GM13976 (cell line): ENCODE data around the gene GLIS1.

Source experiments
- DNase-seq: peaks from one replicate; pipeline ENCODE4 v3.0.0; 2012; ENCODE audit warnings: low spot score
- CTCF ChIP-seq: IDR thresholded peaks from 2 replicates; pipeline ENCODE4 v1.5.1; 2012; ENCODE audit warnings: borderline replicate concordance, mild to moderate bottlenecking; ENCODE audit not compliant: insufficient read depth; ENCODE audit errors: extremely low read depth, missing control alignments, control extremely low read depth
- in situ Hi-C: fragments of 300-500 bp; cut with MboI; formaldehyde crosslinking; loops from one replicate; pipeline ENCODE4 v1.12.0; 2022; ENCODE audit warnings: low sequenced_read_pairs, mixed read lengths, inconsistent platforms; ENCODE audit not compliant: unreplicated experiment

Gene GLIS1

GRCh38 chr1:53644496-53644895 is 94.5 kb downstream of the GLIS1 start:
- TF ChIP-seq CTCF, result no peak
- in situ Hi-C loops, result no loop called here
- no peak for DNase-seq

- in situ Hi-C loops, result no loop called here
- DNase-seq, result no peak
- TF ChIP-seq CTCF, result no peak
These were observed 95.0 kb downstream of the GLIS1 start for GRCh38 chr1:53643881-53644390.

GRCh38 chr1:53643041-53643880 is 95.7 kb downstream of the GLIS1 start:
- TF ChIP-seq CTCF, result no peak
- DNase-seq, result no peak
- in situ Hi-C loops, result no loop called here

GRCh38 chr1:53642607-53643006 is 96.4 kb downstream of the GLIS1 start:
- DNase-seq, result no peak
- in situ Hi-C loops, result no loop called here
- no peak for TF ChIP-seq CTCF

- in situ Hi-C loops, result no loop called here
- TF ChIP-seq CTCF, result no peak
- no peak for DNase-seq
These were observed 96.8 kb downstream of the GLIS1 start for GRCh38 chr1:53642215-53642555.

- TF ChIP-seq CTCF, result no peak
- in situ Hi-C loops, result no loop called here
These were observed 97.3 kb downstream of the GLIS1 start for GRCh38 chr1:53641481-53642214.

More at GRCh38 chr1:53641481-53642214, 97.3 kb downstream of the GLIS1 start:
- DNase-seq, result no peak
